ENCODE measurements around the gene CCND2. TPM values are rescaled to one million over a fixed set of nuclear protein-coding genes. Genes with fewer than 3 reads are reported as not detected.

The CCND2 gene
- total RNA-seq, 2 experiments from 2014 or later = not detected

GRCh38 chr12:4297617-4298016 lies 24.1 kb downstream of the CCND2 start:
- intact Hi-C loops (cut with micrococcal nuclease; ENCODE audit: unreplicated experiment) = no loop called here
- Histone ChIP-seq H3K79me2 (ENCODE audit: insufficient read depth, low read depth, low read length) (no peaks in the 10 kb centered on the region), H3K4me3 (ENCODE audit: low read depth, low read length, poor library complexity, severe bottlenecking) (no peak overlapping the region), H3K36me3 (ENCODE audit: insufficient read depth, low read length) (no peaks in the 10 kb centered on the region), H3K4me2 (ENCODE audit: low read length) (no peak overlapping the region), H2AFZ (ENCODE audit: low read length) (no peak overlapping the region), H3K4me1 (ENCODE audit: insufficient read depth, low read length, poor library complexity, severe bottlenecking) (no peaks in the 10 kb centered on the region), H3K27ac (ENCODE audit: low read depth, low read length, poor library complexity, severe bottlenecking) (no peak overlapping the region), H3K9me2 (ENCODE audit: insufficient read depth, low read length) (no peaks in the 10 kb centered on the region), H4K20me1 (ENCODE audit: insufficient read depth, low read length) (no peaks in the 10 kb centered on the region), H3K9me3 (ENCODE audit: low read length) (no peaks in the 10 kb centered on the region)
- TF ChIP-seq EZH2phosphoT487 (IDR thresholded peaks at IDR 0.05; ENCODE audit: borderline replicate concordance, low read depth, low read length) (no peak), CTCF (conservative IDR thresholded peaks at IDR 0.05; ENCODE audit: low read length) (no peak)
- DNase-seq (ENCODE audit: low spot score) = no peak
- no TSS peak for BruUV-seq (replicated peaks)
- POLR2A ChIA-PET = no interaction called here
- CTCF ChIA-PET (ENCODE audit: unreplicated experiment) = no interaction called here

GRCh38 chr12:4300883-4301282 lies 27.3 kb downstream of the CCND2 start:
- Histone ChIP-seq H3K4me3 (ENCODE audit: low read depth, low read length, poor library complexity, severe bottlenecking) (no peak overlapping the region), H3K27ac (ENCODE audit: low read depth, low read length, poor library complexity, severe bottlenecking) (no peak overlapping the region), H3K4me2 (ENCODE audit: low read length) (no peak overlapping the region), H3K36me3 (ENCODE audit: insufficient read depth, low read length) (no peaks in the 10 kb centered on the region), H3K9me2 (ENCODE audit: insufficient read depth, low read length) (no peaks in the 10 kb centered on the region), H2AFZ (ENCODE audit: low read length) (no peak overlapping the region), H3K4me1 (ENCODE audit: insufficient read depth, low read length, poor library complexity, severe bottlenecking) (no peaks in the 10 kb centered on the region), H4K20me1 (ENCODE audit: insufficient read depth, low read length) (no peaks in the 10 kb centered on the region), H3K9me3 (ENCODE audit: low read length) (no peaks in the 10 kb centered on the region), H3K79me2 (ENCODE audit: insufficient read depth, low read depth, low read length) (no peaks in the 10 kb centered on the region)
- no peak for DNase-seq (ENCODE audit: low spot score)
- TF ChIP-seq CTCF (conservative IDR thresholded peaks at IDR 0.05; ENCODE audit: low read length) (no peak), EZH2phosphoT487 (IDR thresholded peaks at IDR 0.05; ENCODE audit: borderline replicate concordance, low read depth, low read length) (no peak)
- intact Hi-C loops (cut with micrococcal nuclease; ENCODE audit: unreplicated experiment) = no loop called here
- CTCF ChIA-PET (ENCODE audit: unreplicated experiment) = no interaction called here
- BruUV-seq (replicated peaks) = no TSS peak
- POLR2A ChIA-PET = interaction anchor here (0.7 kb wide), 1 partner anchor 913 kb away, joined by 3 read pairs; no protein-coding TSS in a partner anchor

GRCh38 chr12:4301932-4302501 lies 28.5 kb downstream of the CCND2 start:
- Histone ChIP-seq H3K4me2 (ENCODE audit: low read length) (no peak overlapping the region), H3K79me2 (ENCODE audit: insufficient read depth, low read depth, low read length) (no peaks in the 10 kb centered on the region), H3K4me3 (ENCODE audit: low read depth, low read length, poor library complexity, severe bottlenecking) (no peak overlapping the region), H3K36me3 (ENCODE audit: insufficient read depth, low read length) (no peaks in the 10 kb centered on the region), H3K4me1 (ENCODE audit: insufficient read depth, low read length, poor library complexity, severe bottlenecking) (no peaks in the 10 kb centered on the region), H2AFZ (ENCODE audit: low read length) (no peak overlapping the region), H4K20me1 (ENCODE audit: insufficient read depth, low read length) (no peaks in the 10 kb centered on the region), H3K27ac (ENCODE audit: low read depth, low read length, poor library complexity, severe bottlenecking) (no peak overlapping the region), H3K9me3 (ENCODE audit: low read length) (no peaks in the 10 kb centered on the region), H3K9me2 (ENCODE audit: insufficient read depth, low read length) (no peaks in the 10 kb centered on the region)
- CTCF ChIA-PET (ENCODE audit: unreplicated experiment) = interaction anchor here (0.6 kb wide), 1 partner anchor 13 kb away, joined by 5 read pairs; no protein-coding TSS in a partner anchor
- BruUV-seq (replicated peaks) = no TSS peak
- TF ChIP-seq EZH2phosphoT487 (IDR thresholded peaks at IDR 0.05; ENCODE audit: borderline replicate concordance, low read depth, low read length) (no peak), CTCF (conservative IDR thresholded peaks at IDR 0.05; ENCODE audit: low read length) (no peak)
- no peak for DNase-seq (ENCODE audit: low spot score)
- intact Hi-C loops (cut with micrococcal nuclease; ENCODE audit: unreplicated experiment) = no loop called here
- POLR2A ChIA-PET = no interaction called here

All from OCI-LY7 (cell line).